ENCODE measurements around the gene EFEMP2.

EFEMP2 gene

GRCh38 chr11:65872586-65873317, at the start of gene EFEMP2:
Gene EFEMP2 (minus strand): TSS chr11:65872800. CDS start chr11:65872354, 446 bp downstream.
- DNase-seq (ENCODE audit: low spot score): no peak

- DNase-seq (ENCODE audit: low spot score): no peak
Measured at GRCh38 chr11:65921876-65922275, 49.3 kb upstream of the EFEMP2 start.

- no peak for DNase-seq (ENCODE audit: low spot score)
Measured at GRCh38 chr11:65921033-65921555, 48.5 kb upstream of the EFEMP2 start.

- DNase-seq (ENCODE audit: low spot score): no peak
Measured at GRCh38 chr11:65920372-65920802, 47.8 kb upstream of the EFEMP2 start.

GRCh38 chr11:65919573-65920371, 47.2 kb upstream of the EFEMP2 start:
- no peak for DNase-seq (ENCODE audit: low spot score)

- peak; percentile 98 for DNase-seq (ENCODE audit: low spot score)
Measured at GRCh38 chr11:65919141-65919572, 46.6 kb upstream of the EFEMP2 start, which contains the start of gene DRAP1. Gene DRAP1 (plus strand): TSS chr11:65919426. CDS start chr11:65919502, 76 bp downstream.

- no peak for DNase-seq (ENCODE audit: low spot score)
Measured at GRCh38 chr11:65918211-65919140, 45.9 kb upstream of the EFEMP2 start, which contains the start of gene C11orf68. Gene C11orf68 (minus strand): TSS chr11:65919062. CDS start chr11:65919031, 31 bp downstream.

- no peak for DNase-seq (ENCODE audit: low spot score)
Measured at GRCh38 chr11:65917434-65918210, 45.0 kb upstream of the EFEMP2 start.

- DNase-seq (ENCODE audit: low spot score): no peak
Measured at GRCh38 chr11:65917077-65917433, 44.5 kb upstream of the EFEMP2 start.

GRCh38 chr11:65916391-65916790, 43.8 kb upstream of the EFEMP2 start:
- no peak for DNase-seq (ENCODE audit: low spot score)

GRCh38 chr11:65915821-65916251, 43.2 kb upstream of the EFEMP2 start:
- no peak for DNase-seq (ENCODE audit: low spot score)

GRCh38 chr11:65915101-65915820, 42.7 kb upstream of the EFEMP2 start:
- no peak for DNase-seq (ENCODE audit: low spot score)

- DNase-seq (ENCODE audit: low spot score): no peak
Measured at GRCh38 chr11:65912845-65913244, 40.2 kb upstream of the EFEMP2 start.

GRCh38 chr11:65911682-65912568, 39.3 kb upstream of the EFEMP2 start:
- no peak for DNase-seq (ENCODE audit: low spot score)

- no peak for DNase-seq (ENCODE audit: low spot score)
Measured at GRCh38 chr11:65907878-65908277, 35.3 kb upstream of the EFEMP2 start.

- no peak for DNase-seq (ENCODE audit: low spot score)
Measured at GRCh38 chr11:65906602-65907001, 34.0 kb upstream of the EFEMP2 start.

GRCh38 chr11:65903715-65904114, 31.1 kb upstream of the EFEMP2 start:
- DNase-seq (ENCODE audit: low spot score): no peak

GRCh38 chr11:65903068-65903481, 30.5 kb upstream of the EFEMP2 start:
- no peak for DNase-seq (ENCODE audit: low spot score)

- DNase-seq (ENCODE audit: low spot score): no peak
Measured at GRCh38 chr11:65900899-65901180, 28.2 kb upstream of the EFEMP2 start.
